ENCODE measurements around the gene DOCK3. TPM values are rescaled to one million over a fixed set of nuclear protein-coding genes. Genes with fewer than 3 reads are reported as not detected.

DOCK3 gene
- total RNA-seq, 3 donors from 2014 or later, result 0.17 to 6.1 (median 0.20) TPM

DNA sequence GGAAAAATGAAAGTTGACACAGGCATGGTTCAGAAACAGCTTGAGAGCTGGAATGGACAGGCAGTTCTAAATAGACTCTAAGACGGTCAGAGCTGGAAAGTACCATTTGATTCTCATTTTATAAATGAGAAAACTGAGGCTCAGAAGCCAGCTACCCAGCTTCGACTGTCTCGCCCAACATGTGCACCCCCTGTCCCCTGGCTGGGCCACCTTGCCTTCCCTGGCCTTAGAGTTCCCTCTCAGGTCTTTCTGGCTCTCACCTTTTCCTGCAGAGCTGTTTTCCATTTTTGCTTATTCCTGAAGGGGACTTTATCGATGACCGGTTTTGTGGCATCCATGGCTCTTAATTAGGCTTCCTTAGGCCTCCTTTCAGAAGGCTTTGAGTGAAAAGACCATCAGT, 17.3 kb upstream of the DOCK3 start:
- Histone ChIP-seq H3K4me3 (no peak overlapping the region), H3K9me3 (no peaks in the 10 kb centered on the region), H3K36me3 (ENCODE audit: low read depth) (no peaks in the 10 kb centered on the region), H3K4me1 (ENCODE audit: low read depth) (no peaks in the 10 kb centered on the region)
- TF ChIP-seq, protein P1, sequence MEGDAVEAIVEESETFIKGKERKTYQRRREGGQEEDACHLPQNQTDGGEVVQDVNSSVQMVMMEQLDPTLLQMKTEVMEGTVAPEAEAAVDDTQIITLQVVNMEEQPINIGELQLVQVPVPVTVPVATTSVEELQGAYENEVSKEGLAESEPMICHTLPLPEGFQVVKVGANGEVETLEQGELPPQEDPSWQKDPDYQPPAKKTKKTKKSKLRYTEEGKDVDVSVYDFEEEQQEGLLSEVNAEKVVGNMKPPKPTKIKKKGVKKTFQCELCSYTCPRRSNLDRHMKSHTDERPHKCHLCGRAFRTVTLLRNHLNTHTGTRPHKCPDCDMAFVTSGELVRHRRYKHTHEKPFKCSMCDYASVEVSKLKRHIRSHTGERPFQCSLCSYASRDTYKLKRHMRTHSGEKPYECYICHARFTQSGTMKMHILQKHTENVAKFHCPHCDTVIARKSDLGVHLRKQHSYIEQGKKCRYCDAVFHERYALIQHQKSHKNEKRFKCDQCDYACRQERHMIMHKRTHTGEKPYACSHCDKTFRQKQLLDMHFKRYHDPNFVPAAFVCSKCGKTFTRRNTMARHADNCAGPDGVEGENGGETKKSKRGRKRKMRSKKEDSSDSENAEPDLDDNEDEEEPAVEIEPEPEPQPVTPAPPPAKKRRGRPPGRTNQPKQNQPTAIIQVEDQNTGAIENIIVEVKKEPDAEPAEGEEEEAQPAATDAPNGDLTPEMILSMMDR (IDR thresholded peaks at IDR 0.05), result no peak
- intact Hi-C loops (cut with DNase I, micrococcal nuclease), result no loop called here
- DNase-seq, result no peak
- no peak for ATAC-seq

DNA sequence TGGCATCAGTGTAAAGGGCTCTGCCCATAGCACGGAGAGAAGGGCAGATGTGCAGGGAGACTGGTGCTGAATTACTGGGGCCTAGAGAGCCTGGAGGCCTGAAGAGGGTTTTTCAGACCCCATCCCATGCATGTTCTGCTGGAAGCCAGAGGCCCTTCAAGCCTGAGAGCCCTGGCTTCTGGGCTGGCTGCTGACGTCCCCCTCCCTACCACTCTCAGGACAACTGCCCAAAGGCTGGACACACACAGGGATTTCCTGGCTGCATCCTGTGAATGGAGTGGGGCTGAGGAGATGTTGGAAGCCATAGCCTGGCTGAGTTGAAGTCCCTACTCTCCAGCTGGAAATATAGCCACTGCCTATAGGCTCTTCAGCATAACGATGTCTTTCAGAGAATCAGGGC, 16.9 kb upstream of the DOCK3 start:
- no peaks in the 10 kb centered on the region for H3K36me3 ChIP-seq (ENCODE audit: low read depth)
- no peaks in the 10 kb centered on the region for H3K9me3 ChIP-seq
- ATAC-seq (no peak), DNase-seq (no peak)
- intact Hi-C loops (cut with DNase I, micrococcal nuclease), result no loop called here
- no peaks in the 10 kb centered on the region for H3K4me1 ChIP-seq (ENCODE audit: low read depth)
- H3K4me3 ChIP-seq, result no peak overlapping the region
- TF ChIP-seq, protein P1 (IDR thresholded peaks at IDR 0.05), result no peak

DNA sequence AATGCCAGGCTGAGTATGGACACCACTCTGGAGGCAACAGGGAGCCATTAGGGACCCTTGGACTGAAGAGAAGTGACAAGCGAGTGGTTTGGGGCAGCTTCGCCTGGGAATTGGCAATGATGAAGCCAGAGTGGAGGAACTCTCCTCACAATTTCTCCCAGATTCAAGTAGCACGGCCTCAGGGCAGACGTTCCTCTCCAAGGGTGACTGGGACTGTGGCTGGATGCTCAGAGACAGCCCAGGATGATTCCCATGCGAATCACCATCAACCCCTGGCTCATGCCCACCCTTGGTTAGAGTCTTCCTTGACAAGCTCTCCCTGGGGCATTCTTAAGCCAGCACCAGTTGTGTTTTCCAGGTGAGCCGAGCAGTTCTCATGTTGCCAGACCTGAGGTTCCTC, 16.3 kb upstream of the DOCK3 start:
- TF ChIP-seq, protein P1 (IDR thresholded peaks at IDR 0.05), result no peak
- ATAC-seq, result no peak
- no peak overlapping the region for H3K4me3 ChIP-seq
- intact Hi-C loops (cut with DNase I, micrococcal nuclease), result no loop called here
- no peak for DNase-seq
- no peaks in the 10 kb centered on the region for H3K4me1 ChIP-seq (ENCODE audit: low read depth)
- H3K9me3 ChIP-seq, result no peaks in the 10 kb centered on the region
- no peaks in the 10 kb centered on the region for H3K36me3 ChIP-seq (ENCODE audit: low read depth)

DNA sequence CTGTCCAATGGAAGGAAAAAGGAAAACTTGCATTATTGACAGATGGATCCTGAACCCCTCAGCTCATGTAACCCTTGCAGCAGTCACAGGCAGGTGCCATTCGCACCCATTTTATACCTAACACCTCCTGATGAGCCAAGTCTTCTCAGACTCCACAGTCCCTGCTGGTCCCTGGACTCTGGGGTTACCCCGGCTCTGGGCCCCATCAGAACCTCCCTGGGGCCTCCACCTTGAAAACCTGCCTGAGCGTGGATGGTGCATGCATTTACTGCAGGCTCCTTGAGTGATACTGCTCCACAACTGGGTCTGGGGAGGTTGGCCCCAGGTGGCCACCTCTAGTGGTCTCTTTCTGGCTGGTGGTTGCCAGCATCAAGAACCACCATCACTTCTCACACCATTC, 15.9 kb upstream of the DOCK3 start:
- TF ChIP-seq, protein P1 (IDR thresholded peaks at IDR 0.05), result no peak
- no peaks in the 10 kb centered on the region for H3K9me3 ChIP-seq
- H3K4me1 ChIP-seq (ENCODE audit: low read depth), result no peaks in the 10 kb centered on the region
- DNase-seq, result no peak
- ATAC-seq, result no peak
- H3K36me3 ChIP-seq (ENCODE audit: low read depth), result no peaks in the 10 kb centered on the region
- no peak overlapping the region for H3K4me3 ChIP-seq
- intact Hi-C loops (cut with DNase I, micrococcal nuclease), result no loop called here

DNA sequence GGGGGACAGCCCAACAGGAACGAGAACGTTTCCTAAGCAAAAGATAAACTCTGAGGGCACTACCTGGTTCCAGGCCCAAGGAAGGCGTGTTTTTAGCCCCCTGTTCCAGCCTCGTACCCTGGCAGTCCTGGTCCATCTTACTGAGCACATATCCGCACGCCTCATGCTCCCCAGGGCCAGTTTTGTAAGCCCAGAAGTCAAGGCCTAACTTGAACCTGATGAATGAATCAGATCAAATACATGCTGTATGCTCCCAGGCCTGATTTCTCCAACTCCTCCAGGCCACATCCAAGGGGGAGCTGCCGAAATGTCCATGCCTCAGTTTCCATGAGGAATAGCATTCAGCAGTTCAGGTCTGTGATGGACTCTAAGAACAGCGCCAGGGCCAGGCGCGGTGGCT, 14.3 kb upstream of the DOCK3 start:
- Histone ChIP-seq H3K4me1 (ENCODE audit: low read depth) (no peaks in the 10 kb centered on the region), H3K4me3 (no peak overlapping the region), H3K36me3 (ENCODE audit: low read depth) (no peaks in the 10 kb centered on the region), H3K9me3 (no peaks in the 10 kb centered on the region)
- TF ChIP-seq, protein P1 (IDR thresholded peaks at IDR 0.05), result no peak
- DNase-seq, result no peak
- intact Hi-C loops (cut with DNase I, micrococcal nuclease), result no loop called here
- no peak for ATAC-seq

DNA sequence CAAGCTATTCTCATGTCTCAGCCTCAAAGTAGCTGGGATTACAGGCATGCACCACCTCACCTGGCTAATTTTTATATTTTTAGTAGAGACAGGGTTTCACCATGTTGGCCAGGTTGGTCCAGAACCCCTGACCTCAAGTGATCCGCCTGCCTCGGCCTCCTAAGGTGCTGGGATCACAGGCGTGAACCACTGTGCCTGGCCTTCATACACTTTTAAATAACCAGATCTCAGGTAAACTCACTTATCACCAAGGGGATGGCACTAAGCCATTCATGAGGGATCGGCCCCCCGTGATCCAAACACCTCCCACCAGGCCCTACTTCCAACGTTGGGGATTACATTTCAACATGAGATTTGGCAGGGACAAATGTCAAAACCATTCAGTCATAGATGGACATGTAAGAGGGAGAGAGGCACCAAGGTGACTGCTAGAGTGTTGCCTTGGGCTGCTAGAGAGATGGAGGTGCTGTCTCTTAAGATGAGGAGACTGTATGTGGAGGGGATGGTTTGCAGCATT, 13.3 kb upstream of the DOCK3 start:
- no peak overlapping the region for H3K4me3 ChIP-seq
- H3K4me1 ChIP-seq (ENCODE audit: low read depth), result no peaks in the 10 kb centered on the region
- intact Hi-C loops (cut with DNase I, micrococcal nuclease), result no loop called here
- DNase-seq (no peak), ATAC-seq (no peak)
- TF ChIP-seq, protein P1 (IDR thresholded peaks at IDR 0.05), result no peak
- H3K36me3 ChIP-seq (ENCODE audit: low read depth), result no peaks in the 10 kb centered on the region
- no peaks in the 10 kb centered on the region for H3K9me3 ChIP-seq

Data from mucosa of descending colon (tissue), 3 donors.